Measurements from ENCODE around the gene TRIM41.

- TF ChIP-seq CTCF (IDR thresholded peaks at IDR 0.05; ENCODE audit: insufficient read depth, low read length), result no peak
- TF ChIP-seq GABPA (IDR thresholded peaks at IDR 0.05; ENCODE audit: low read depth), result no peak
- TF ChIP-seq POLR2AphosphoS5 (IDR thresholded peaks at IDR 0.05; ENCODE audit: low read depth), result no peak
- no peak for TF ChIP-seq REST (IDR thresholded peaks at IDR 0.05; ENCODE audit: insufficient replicate concordance, low read depth)
Observed at GRCh38 chr5:181265092-181265671, 42.1 kb downstream of the TRIM41 start.
